Keratinocyte (primary cell): Measurements from ENCODE around the gene TMEM163. TPM values are rescaled to one million over a fixed set of nuclear protein-coding genes. Genes with fewer than 3 reads are reported as not detected.
"Not testable (repeated sequence)": the region's sequence is repeated elsewhere in the genome, so short reads cannot be mapped to it uniquely, and the experiment has no call there.

ENCODE experiments used
- DNase-seq: peaks from one replicate; pipeline ENCODE4 v3.0.0-alpha.2; 2011; ENCODE audit warnings: low read depth, missing footprints, low spot score
- FAIRE-seq: peaks from 2 replicates; lab custom pipeline; 2011; peaks lifted over from hg19 to GRCh38; lab: Jason Lieb, UNC
- H2AFZ ChIP-seq: 2 replicates; pipeline ENCODE4 v1.6.0; 2012; ENCODE audit warnings: low read length, control low read depth, inconsistent platforms; ENCODE audit not compliant: control insufficient read depth
- H3K27ac ChIP-seq: 2 replicates; pipeline ENCODE4 v1.5.1; 2011; ENCODE audit warnings: low read length; ENCODE audit not compliant: control insufficient read depth, insufficient read depth
- H3K27me3 ChIP-seq: 3 replicates; pipeline ENCODE4 v1.6.0; 2011; ENCODE audit warnings: low read length; ENCODE audit not compliant: control insufficient read depth, insufficient read depth; ENCODE audit errors: extremely low read depth
- H3K36me3 ChIP-seq, 2 experiments: 2 replicates in 1 of 2; 3 replicates in 1 of 2; pipeline ENCODE4 v1.5.1; 2011; ENCODE audit warnings: low read length in 2 of 2, mild to moderate bottlenecking in 1 of 2; ENCODE audit not compliant: control insufficient read depth in 2 of 2, insufficient read depth in 2 of 2; ENCODE audit errors: extremely low read depth in 1 of 2
- H3K4me1 ChIP-seq: 3 replicates; pipeline ENCODE4 v1.5.1; 2011; ENCODE audit warnings: low read length; ENCODE audit not compliant: control insufficient read depth, insufficient read depth; ENCODE audit errors: extremely low read depth
- H3K4me2 ChIP-seq: 3 replicates; pipeline ENCODE4 v1.6.0; 2011; ENCODE audit warnings: low read depth, low read length; ENCODE audit not compliant: control insufficient read depth, insufficient read depth; ENCODE audit errors: extremely low read depth
- H3K4me3 ChIP-seq, 3 experiments: fragments of 200-600 bp in 1 of 3; sonication (generic) in 1 of 3; 2 replicates in 2 of 3; 3 replicates in 1 of 3; pipeline ENCODE4 v1.5.1; 2011 to 2016; ENCODE audit warnings: low read length in 3 of 3, mild to moderate bottlenecking in 3 of 3, control low read depth in 2 of 3, inconsistent platforms in 1 of 3, low read depth in 1 of 3, mixed read lengths in 1 of 3, mixed run types in 1 of 3, moderate library complexity in 1 of 3; ENCODE audit not compliant: control insufficient read depth in 2 of 3, insufficient read depth in 2 of 3; ENCODE audit errors: extremely low read depth in 1 of 3
- H3K79me2 ChIP-seq: 2 replicates; pipeline ENCODE4 v1.6.0; 2012; ENCODE audit warnings: low read length; ENCODE audit not compliant: control insufficient read depth, insufficient read depth
- H3K9ac ChIP-seq: 3 replicates; pipeline ENCODE4 v1.6.0; 2011; ENCODE audit warnings: low read length; ENCODE audit not compliant: control insufficient read depth, insufficient read depth; ENCODE audit errors: extremely low read depth
- H3K9me1 ChIP-seq: 3 replicates; pipeline ENCODE4 v1.6.0; 2011; ENCODE audit warnings: low read length; ENCODE audit not compliant: control insufficient read depth, insufficient read depth; ENCODE audit errors: extremely low read depth
- H3K9me3 ChIP-seq: 2 replicates; pipeline ENCODE4 v1.5.1; 2012; ENCODE audit warnings: low read depth, low read length; ENCODE audit not compliant: control insufficient read depth
- H4K20me1 ChIP-seq: 3 replicates; pipeline ENCODE4 v1.6.0; 2011; ENCODE audit warnings: low read length; ENCODE audit not compliant: control insufficient read depth, insufficient read depth; ENCODE audit errors: extremely low read depth
- CTCF ChIP-seq, 3 experiments: IDR thresholded peaks in 1 of 3; conservative IDR thresholded peaks in 1 of 3; optimal IDR thresholded peaks in 1 of 3; 2 replicates in 2 of 3; 3 replicates in 1 of 3; pipeline versions ENCODE3 to v1.5.1; 2011; ENCODE audit warnings: low read length in 3 of 3, mild to moderate bottlenecking in 3 of 3, moderate library complexity in 2 of 3, control low read depth in 1 of 3, inconsistent platforms in 1 of 3; ENCODE audit not compliant: insufficient read depth in 2 of 3; ENCODE audit errors: extremely low read depth in 1 of 3
- EZH2 ChIP-seq: IDR thresholded peaks from one replicate; pipeline ENCODE4 v1.6.1; 2012; ENCODE audit warnings: inconsistent platforms, mild to moderate bottlenecking, low read length, moderate library complexity
- dilution Hi-C: fragments of 300-500 bp; cut with MboI; formaldehyde crosslinking; loops from one replicate; pipeline ENCODE4 v1.7.0; 2020; ENCODE audit warnings: low sequenced_read_pairs; ENCODE audit not compliant: extremely low pct_ligation_motif_present
- polyA plus RNA-seq, 5 experiments: library from polyadenylated mRNA; depleted of rRNA in 3 of 5; stranded (reverse) in 3 of 5; stranded (forward) in 1 of 5; unstranded in 1 of 5; fragments of >200 nt; gene quantifications; 1 replicate in 1 of 5; 2 replicates in 3 of 5; 3 replicates in 1 of 5; pipeline versions ENCODE4 v1.2.1 to v1.2.3, GENCODE V29; 2011 to 2012; ENCODE audit warnings: missing spikeins in 2 of 5, low read depth in 1 of 5, low replicate concordance in 1 of 5

The TMEM163 gene
- polyA plus RNA-seq, 1 donor (not counting 4 experiments of a cell fraction or from before 2014, with no cell fraction given), result not detected

- Histone ChIP-seq H3K4me1 (no peaks in the 10 kb centered on the region), H3K79me2 (no peaks in the 10 kb centered on the region), H3K9me3 (no peaks in the 10 kb centered on the region), H3K4me3 (no peak overlapping the region), H3K9ac (no peak overlapping the region), H4K20me1 (no peaks in the 10 kb centered on the region), H3K4me2 (no peak overlapping the region), H3K36me3 (no peaks in the 10 kb centered on the region), H3K27me3 (peaks cover 5% of the 10 kb centered on the region), H3K9me1 (no peaks in the 10 kb centered on the region), H2AFZ (no peak overlapping the region), H3K27ac (no peak overlapping the region)
- DNase-seq (no peak), FAIRE-seq (no peak)
- dilution Hi-C loops, result no loop called here
- TF ChIP-seq EZH2 (no peak), CTCF (optimal IDR thresholded peaks at IDR 0.05 in 1 of 3, IDR thresholded peaks at IDR 0.05 in 1 of 3, conservative IDR thresholded peaks at IDR 0.05 in 1 of 3; ENCODE audit: extremely low read depth in 1 of 3, insufficient read depth in 2 of 3, low read length in 3 of 3) (no peak)
Observed at GRCh38 chr2:134479696-134480330, 239.0 kb downstream of the TMEM163 start.

GRCh38 chr2:134476982-134477381, 241.8 kb downstream of the TMEM163 start:
- H3K79me2 ChIP-seq, H3K9me1 ChIP-seq, H4K20me1 ChIP-seq, H3K4me1 ChIP-seq, H3K36me3 ChIP-seq, H2AFZ ChIP-seq, DNase-seq, H3K9ac ChIP-seq, H3K27me3 ChIP-seq, H3K4me3 ChIP-seq, dilution Hi-C loops, FAIRE-seq, H3K4me2 ChIP-seq, H3K9me3 ChIP-seq, H3K27ac ChIP-seq: not testable (repeated sequence)
